Epithelial cell of esophagus (primary cell): Measurements from ENCODE around the gene TRMT44.

Source experiments
- DNase-seq: peaks from one replicate; pipeline ENCODE4 v3.0.0; 2010; ENCODE audit warnings: low read depth
- H3K4me3 ChIP-seq: 2 replicates; pipeline ENCODE4 v1.5.1; 2011; ENCODE audit warnings: mild to moderate bottlenecking, low read length, control low read depth
- CTCF ChIP-seq: IDR thresholded peaks from 2 replicates; pipeline ENCODE4 v1.5.1; 2011; ENCODE audit warnings: low read depth, mild to moderate bottlenecking, low read length, control low read depth, inconsistent platforms; ENCODE audit not compliant: insufficient read depth; ENCODE audit errors: missing control alignments

The TRMT44 gene

GRCh38 chr4:8494218-8494617 is 53.6 kb downstream of the TRMT44 start:
- DNase-seq, result no peak

GRCh38 chr4:8494983-8495548 is 54.5 kb downstream of the TRMT44 start:
- no peak for TF ChIP-seq CTCF
- no peak for DNase-seq
- no peak overlapping the region for H3K4me3 ChIP-seq

More at GRCh38 chr4:8494218-8494617, 53.6 kb downstream of the TRMT44 start:
- no peak for TF ChIP-seq CTCF
- H3K4me3 ChIP-seq, result no peak overlapping the region

- no peak for TF ChIP-seq CTCF
- H3K4me3 ChIP-seq, result no peak overlapping the region
- DNase-seq, result no peak
Measured at GRCh38 chr4:8495803-8496202, 55.2 kb downstream of the TRMT44 start.

DNA sequence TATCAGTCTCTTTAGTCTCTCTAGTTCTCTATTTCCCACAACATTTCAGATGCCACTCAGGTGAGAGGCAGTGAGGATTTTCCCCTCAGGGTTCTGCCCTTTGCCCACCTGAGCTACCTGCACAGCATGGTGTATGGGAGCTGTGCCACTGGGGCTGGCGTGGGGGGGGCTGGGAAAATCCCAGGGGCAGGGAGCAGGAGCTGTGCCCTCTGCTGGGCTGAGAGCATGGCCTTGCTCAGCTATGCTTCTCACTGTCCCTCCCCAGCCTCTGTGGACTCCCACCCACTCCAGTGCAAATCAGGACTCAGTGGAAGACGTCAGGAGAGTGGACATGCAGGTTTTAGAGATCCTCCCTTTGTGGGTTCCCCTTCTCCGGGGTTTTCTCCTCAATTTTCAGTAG is 57.2 kb downstream of the TRMT44 start:
- no peak for DNase-seq
- no peak for TF ChIP-seq CTCF

GRCh38 chr4:8500966-8501365 is 60.4 kb downstream of the TRMT44 start:
- no peak for DNase-seq
- TF ChIP-seq CTCF, result no peak

More for the DNA sequence above, 57.2 kb downstream of the TRMT44 start:
- H3K4me3 ChIP-seq, result no peak overlapping the region

DNA sequence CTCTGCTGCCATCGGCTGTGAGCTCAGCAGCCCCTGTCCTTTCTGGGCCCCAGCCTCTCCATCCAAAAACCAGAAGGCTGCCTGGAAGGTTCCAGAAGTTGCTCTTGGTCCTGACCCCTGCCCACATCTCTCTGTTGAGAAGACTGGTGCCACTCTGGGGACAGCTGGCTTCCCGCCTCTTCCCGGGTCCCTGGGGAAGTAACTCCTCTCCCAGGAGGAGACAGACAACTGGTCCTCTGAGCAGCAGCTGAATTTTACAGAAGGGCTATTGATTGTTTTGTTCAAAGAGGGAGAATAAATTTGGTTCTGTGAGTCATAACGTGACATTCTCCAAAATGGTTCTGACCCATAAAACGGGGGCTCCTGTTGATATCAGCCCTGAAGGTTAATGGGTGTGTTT is 61.2 kb downstream of the TRMT44 start:
- no peak for TF ChIP-seq CTCF
- no peak for DNase-seq

More at GRCh38 chr4:8500966-8501365, 60.4 kb downstream of the TRMT44 start:
- no peak overlapping the region for H3K4me3 ChIP-seq

DNA sequence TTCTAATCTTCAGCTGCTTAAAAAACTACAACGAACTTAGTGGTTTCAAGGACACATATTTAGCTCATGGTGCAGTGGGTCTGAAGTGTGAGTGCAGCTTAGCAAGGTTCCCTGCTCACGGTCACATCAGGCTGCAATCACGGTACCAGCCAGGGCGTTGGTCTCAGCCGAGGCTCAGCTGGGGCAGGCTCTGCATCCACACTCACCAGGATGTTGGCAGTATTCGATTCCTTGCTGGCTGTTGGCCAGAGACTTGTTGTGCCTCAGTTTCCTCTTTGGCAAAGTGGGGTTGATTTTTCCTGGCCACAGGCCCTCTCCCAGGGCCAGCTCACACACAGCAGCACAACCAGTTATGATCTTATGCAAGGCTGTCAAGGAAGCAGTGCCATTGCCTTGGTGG is 61.8 kb downstream of the TRMT44 start:
- no peak overlapping the region for H3K4me3 ChIP-seq
- no peak for DNase-seq
- TF ChIP-seq CTCF, result no peak

More for the DNA sequence above, 61.2 kb downstream of the TRMT44 start:
- no peak overlapping the region for H3K4me3 ChIP-seq
